ENCODE results near the gene ACHE.

ACHE gene

DNA sequence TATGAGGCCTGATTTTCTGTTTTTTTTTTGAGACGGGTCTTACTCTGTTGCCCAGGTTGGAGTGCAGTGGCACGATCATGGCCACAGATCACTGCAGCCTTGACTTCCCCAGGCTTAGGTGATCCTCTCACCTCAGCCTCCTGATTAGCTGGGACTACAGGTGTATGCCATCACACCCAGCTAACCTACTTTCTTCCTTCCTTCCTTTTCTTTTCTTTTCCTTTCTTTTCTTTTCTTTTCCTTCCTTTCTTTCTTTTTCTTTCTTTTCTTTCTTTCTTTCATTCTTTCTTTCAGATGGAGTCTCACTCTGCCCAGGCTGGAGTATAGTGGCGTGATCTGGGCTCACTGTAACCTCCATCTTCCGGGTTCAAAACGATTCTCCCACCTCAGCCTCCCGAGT, 17.0 kb downstream of the ACHE start:
- TF ChIP-seq, protein P1, sequence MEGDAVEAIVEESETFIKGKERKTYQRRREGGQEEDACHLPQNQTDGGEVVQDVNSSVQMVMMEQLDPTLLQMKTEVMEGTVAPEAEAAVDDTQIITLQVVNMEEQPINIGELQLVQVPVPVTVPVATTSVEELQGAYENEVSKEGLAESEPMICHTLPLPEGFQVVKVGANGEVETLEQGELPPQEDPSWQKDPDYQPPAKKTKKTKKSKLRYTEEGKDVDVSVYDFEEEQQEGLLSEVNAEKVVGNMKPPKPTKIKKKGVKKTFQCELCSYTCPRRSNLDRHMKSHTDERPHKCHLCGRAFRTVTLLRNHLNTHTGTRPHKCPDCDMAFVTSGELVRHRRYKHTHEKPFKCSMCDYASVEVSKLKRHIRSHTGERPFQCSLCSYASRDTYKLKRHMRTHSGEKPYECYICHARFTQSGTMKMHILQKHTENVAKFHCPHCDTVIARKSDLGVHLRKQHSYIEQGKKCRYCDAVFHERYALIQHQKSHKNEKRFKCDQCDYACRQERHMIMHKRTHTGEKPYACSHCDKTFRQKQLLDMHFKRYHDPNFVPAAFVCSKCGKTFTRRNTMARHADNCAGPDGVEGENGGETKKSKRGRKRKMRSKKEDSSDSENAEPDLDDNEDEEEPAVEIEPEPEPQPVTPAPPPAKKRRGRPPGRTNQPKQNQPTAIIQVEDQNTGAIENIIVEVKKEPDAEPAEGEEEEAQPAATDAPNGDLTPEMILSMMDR (conservative IDR thresholded peaks at IDR 0.05): no peak
- peak overlapping the region; percentile 7; the same call in 1 of the 2 replicates for H3K27ac ChIP-seq

DNA sequence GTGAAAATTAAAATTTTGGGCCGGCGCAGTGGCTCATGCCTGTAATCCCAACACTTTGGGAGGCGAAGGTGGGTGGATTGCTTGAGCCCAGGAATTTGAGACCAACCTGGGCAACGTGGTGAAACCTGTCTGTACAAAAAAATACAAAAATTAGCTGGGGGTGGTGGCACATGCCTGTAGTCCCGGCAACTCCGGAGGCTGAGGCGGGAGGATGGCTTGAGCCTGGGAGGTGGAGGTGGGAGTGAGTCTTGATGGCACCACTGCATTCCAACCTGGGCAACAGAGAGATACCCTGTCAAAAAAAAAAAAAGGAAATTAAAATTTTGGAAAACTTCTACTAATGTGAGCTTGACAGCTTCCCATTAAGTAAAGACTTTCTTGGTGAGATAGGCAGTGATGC, 17.7 kb downstream of the ACHE start:
- H3K27ac ChIP-seq: peak overlapping the region; percentile 7; the same call in 1 of the 2 replicates
- TF ChIP-seq, protein P1 (conservative IDR thresholded peaks at IDR 0.05): no peak

DNA sequence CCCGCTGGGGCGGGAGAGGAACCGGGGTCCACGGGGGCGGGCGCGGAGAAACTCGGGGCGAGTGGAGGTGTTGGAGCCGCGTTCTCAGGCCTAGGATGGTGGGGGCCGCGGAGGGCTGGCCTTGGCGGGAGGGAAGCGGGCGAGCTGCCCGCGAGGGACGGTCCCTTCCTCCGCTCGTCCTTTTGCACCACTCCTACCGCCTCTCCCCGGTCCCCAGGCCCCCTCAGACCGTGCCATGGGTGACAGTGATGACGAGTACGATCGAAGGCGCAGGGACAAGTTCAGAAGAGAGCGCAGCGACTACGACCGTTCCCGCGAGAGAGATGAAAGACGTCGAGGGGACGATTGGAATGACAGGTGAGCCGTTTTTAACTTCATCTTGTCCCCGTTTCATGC, 20.3 kb downstream of the ACHE start:
- TF ChIP-seq, protein P1 (conservative IDR thresholded peaks at IDR 0.05): no peak
- peak overlapping the region; percentile 98 for H3K27ac ChIP-seq

DNA sequence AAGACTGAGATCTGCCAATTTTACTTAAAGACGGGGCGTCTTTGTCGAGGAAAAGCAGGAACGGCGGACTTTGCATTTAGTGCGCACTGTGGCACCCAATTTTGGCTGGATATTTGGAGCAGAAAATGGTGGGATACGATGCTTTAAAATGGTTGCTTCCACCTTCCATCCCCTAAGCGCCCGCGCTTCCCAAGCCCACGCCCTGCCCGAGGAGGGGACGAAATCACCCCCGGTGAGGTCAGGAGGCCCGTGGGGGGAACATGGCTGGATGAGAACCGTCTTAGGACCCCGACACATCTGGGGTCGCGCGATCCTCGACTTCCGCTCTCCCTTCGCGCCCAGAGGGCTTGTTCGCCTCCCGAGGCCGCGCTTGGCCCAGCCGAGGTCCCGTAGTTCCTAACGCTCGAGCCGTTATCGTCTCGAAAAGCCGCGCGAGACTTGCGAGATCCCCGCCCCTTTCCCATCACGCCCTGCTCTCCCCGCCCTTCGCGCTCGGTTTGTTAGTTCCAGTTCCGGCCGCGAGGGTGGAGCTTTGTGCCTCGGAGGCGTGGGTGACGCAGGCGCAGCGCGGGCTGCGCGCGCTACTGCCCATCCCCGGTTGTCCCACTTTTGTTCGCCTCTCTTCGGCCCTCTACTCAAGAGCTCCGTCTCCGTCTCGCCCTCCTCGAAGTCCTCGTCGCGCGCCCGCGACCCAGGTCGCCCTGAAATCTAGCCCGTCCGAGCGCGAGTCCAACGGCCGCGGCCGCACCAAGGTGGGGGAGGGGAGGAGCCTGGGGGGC, 20.9 kb downstream of the ACHE start, which contains the start of gene SRRT:
TSS of gene SRRT (plus strand) at position 527 of the 779 bp plus-strand sequence. CDS start 488 bp downstream, outside the sequence.
- TF ChIP-seq, protein P1 (conservative IDR thresholded peaks at IDR 0.05): peak; percentile 29
- peak within 1 kb of the TSS; percentile 98 for H3K27ac ChIP-seq

DNA sequence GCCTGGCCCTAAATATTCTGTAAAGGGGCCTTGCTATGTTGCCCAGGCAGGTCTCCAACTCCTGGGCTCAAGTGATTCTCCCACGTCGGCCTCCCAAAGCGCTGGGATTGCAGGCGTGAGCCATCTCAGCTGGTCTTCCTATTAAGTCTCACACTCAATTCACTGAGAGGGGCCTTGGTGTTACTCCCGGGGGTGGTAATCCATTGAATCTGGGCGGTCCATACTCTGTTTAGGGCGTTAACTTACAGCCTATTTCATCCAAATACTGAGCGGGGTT, 21.4 kb downstream of the ACHE start:
- peak overlapping the region; percentile 98 for H3K27ac ChIP-seq
- TF ChIP-seq, protein P1 (conservative IDR thresholded peaks at IDR 0.05): no peak

DNA sequence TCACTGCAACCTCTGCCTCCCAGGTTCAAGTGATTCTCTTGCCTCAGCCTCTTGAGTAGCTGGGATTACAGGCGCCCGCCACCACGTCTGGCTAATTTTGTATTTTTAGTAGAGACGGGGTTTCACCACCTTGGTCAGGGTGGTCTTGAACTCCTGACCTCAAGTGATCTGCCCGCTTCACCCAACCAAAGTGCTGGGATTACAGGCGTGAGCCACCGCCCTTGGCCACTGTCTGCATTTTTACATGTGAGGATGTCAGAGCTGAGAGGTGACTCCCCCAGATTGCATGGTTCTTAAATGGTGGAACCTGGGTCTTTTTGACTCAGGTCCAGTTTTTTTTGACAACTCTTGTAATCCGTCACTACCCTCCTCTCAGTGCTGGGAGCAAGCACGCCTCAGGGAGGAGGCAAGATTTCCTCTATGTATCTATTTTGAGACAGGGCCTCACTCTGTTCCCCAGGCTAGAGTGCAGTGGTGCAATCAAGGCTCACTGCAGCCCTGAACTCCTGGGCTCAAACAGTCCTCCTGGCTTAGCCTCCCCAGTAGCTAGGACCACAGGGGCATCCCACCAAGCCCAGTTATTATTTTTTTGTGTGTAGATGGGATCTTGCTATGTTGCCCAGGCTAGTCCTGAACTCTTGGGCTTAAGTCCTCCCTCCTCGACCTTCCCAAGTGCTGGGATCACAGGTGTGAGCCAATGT, 21.9 kb downstream of the ACHE start:
- peak overlapping the region; percentile 98 for H3K27ac ChIP-seq
- TF ChIP-seq, protein P1 (conservative IDR thresholded peaks at IDR 0.05): no peak

DNA sequence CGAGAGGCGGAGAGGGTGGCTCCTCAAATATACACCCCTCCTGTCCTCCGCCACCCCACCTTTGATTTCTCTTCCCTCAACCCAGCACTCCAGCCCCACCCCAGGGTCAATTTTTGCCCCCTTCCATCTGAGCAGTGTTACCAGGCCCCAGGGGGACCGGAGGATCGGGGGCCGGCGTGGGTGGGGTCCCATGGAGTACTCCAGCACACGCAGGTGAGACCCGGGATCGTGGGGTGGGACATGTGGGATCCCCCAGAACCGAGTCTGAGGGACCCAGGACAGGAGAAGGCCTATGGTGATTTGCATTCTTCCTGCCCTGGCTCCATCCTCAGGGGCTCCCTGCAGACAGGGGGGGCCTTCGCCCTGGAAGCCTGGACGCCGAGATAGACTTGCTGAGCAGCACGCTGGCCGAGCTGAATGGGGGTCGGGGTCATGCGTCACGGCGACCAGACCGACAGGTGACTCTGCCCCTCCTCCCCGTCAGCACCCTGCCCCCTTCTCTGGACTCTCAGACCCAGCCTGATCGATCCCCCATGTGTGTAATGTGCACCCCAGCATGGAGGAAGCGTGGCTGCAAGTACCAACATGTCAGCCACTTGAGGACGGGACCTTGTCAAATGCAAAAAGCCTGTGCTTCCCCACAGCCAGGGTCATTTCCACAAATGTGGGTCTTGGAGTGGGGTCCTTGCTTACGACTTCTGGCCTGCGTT, 27.8 kb downstream of the ACHE start:
- TF ChIP-seq, protein P1 (conservative IDR thresholded peaks at IDR 0.05): no peak
- H3K27ac ChIP-seq: no peak overlapping the region
